Measurements from ENCODE around the gene MYO18A.

The MYO18A gene

DNA sequence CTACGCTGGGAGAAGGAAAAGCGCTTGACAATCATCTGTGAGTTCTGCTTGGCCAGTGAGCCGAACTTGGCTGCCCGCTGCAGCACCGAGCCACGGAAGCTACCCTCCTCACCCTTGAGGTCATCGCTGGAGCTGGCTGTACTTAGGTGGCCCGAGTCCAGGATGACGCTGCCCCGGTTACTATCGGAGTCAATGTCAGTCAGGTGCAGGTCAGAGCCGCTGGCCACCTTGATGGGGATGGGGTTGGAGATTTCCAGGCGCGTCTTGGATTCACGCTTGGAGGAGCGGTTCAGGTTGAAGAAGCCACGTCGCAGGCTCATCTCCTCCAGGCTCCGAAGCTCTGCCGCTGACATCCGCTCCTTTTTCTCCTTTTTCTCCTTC is 13.7 kb downstream of the MYO18A start:
- no peak for DNase-seq

DNA sequence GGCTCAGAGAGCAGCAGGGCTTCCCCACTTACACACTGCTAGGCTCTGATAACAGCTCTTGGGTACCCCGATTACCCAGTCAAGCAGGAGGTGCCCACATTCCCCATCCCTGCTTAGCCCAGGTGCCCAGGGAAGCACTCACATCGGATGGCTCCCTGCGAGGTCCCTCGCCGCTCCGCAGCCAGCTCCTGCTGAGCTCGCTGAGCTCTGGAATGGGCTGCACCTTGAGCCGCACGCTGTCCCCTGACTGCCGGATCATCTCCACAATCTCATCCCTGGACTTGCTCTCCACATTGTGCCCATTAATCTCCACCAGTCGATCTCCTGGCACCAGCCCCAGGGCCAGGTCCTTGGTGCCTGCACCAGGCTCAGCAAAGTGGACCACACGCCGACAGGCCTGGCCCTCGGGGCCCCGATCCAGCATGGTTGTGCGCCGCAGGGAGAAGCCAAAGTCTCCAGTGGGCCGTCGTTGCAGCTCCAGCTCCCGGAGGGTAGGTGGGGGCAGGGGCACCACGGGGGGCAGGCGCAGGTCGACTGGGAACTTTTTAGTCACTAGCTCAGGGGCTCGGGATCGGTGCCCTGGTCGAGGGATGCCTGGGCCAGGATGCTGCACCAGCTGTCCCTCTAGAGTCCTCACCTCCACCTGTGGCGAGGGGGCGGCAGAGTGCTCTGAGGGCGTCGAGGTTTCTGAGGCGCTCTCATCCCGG is 14.2 kb downstream of the MYO18A start:
- DNase-seq = no peak

DNA sequence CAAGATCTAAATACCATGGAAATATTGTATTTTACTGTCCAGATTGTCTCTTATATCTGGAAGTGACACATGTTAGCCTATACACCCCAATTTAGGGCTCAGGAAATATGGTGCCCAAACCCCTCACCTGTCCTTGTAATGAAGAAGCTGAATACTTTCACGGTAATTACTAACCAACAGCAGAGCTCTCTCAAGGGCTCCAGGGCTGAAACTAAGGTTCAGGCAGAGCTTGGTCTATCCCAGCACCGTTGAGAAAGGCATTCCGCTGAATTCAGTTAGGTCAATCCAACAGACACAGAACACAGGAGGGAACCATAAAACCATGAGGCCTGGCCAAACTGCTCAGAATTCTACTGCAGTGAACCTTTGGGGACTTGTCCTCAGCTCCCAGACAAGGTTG is 14.9 kb downstream of the MYO18A start:
- no peak for DNase-seq

DNA sequence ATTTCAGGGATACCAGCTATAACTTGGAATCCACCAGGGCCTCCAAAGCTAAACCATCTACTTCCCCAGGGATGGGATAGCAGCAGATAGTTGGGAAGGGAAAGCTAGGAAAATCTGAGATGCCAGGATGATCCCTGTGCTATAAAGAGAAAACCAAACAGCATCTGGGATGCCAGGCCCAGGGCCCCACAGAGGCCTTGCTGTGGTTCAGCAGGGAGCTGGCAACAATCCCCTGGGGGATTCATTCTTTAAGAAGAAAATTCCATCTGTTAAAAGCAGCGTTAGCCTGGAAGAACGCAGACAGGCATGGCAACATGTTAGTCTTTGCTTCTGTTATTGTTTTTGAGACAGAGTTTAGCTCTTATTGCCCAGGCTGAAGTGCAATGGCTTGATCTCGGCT is 16.6 kb downstream of the MYO18A start:
- DNase-seq = no peak

DNA sequence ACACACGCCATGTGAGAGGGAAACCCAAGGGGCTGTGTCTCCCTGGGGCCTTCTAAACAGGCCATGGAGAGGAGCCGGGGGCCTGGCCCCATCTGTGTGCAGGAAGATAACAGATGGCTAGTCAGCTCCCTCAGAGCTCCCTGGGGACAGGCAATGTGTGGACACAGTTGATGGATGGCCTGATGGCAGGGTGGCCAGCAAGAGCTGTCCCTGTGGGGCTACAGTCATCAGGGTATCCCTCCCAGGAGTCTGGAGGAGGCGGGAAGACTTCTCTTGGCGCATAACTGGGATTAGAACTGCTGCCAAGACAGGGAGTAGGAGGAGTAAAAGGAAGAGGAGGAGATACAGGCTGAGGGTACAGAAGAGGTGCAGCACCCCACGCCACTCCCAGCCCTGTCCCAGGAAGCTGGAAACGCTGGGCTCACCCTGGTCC is 17.3 kb downstream of the MYO18A start:
- DNase-seq = no peak

DNA sequence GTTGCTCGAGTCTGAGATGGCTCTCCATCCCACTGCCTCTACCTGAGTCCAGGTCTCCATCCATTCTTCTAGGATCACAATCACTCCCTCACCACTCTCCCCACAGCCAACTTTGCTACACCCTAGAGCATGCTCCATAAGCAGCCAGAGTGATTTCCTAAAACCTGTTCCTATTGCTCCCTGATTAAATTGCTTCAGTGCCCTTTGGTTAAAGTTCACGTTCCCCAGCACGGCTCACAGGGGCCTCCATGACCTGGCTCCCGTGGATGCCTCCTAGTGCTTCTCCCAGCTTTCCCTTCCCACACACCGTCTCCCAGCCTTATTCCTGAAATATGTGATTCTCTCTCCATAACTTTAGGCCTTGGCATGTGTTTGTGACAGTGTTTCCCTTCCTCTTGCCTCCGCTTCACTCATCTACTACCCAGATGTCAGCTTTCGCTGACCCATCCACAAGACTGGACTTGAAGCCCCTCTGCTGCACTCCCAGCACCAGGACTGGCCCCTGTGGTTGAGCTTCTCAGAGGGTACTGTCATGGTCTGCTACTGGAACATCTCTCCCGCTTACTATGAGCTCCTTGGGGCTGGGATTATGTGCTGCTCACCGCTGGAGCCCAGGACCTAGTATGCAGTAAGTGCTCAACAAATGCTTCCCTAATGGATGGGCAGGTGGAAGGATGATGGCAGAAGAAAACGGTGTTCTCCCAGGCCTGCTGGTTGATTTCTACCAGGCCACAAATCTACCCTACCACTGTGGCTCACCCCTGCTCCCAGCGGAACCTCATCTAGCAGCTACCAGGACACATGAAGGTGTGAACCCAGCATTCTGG is 17.9 kb downstream of the MYO18A start:
- DNase-seq = no peak

DNA sequence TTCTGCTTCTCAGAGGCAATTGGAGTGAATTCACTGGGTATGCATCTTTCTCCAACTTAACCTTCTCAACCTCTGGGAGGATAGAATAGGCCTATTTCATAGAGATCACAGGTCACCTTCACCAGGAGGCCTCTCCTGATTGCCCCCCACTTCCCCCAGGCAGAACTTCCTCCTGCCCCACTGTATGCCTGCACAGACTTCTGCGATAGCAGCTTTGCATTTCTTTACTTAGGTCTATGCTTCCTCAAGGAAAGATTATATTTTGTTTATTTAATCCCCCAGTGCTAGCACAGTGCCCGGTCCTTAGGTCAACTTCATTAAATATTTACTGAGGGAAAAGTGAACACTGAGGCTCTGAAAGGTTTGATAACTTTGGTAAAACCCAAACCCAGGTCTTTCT is 19.9 kb downstream of the MYO18A start:
- DNase-seq = no peak

DNA sequence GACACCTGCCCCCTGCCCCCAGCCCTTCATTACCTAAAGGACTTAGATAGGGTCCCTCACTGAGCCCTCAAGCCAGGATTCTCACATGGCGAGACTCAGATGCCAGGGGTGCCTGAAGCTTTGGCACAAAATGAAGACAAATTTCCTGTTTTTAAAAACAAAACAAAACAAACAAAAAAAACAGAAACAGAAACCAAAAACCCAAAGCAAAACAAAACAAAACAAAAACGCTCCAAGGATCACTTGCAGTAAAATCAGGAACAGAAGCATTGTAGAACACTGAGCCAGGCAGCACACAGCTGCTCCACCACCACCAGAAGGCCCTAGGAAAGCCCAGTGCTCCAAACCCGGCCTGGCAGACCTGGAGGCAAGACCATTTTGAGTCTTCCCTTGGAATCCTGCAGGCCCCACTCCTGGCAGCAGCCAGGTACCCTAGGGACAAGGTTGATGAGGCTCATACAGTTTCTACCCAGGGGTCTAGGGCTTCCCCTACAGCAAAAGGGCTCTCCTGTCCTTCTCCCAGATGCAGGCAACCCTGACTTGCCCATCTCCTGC is 20.8 kb downstream of the MYO18A start:
- no peak for DNase-seq

DNA sequence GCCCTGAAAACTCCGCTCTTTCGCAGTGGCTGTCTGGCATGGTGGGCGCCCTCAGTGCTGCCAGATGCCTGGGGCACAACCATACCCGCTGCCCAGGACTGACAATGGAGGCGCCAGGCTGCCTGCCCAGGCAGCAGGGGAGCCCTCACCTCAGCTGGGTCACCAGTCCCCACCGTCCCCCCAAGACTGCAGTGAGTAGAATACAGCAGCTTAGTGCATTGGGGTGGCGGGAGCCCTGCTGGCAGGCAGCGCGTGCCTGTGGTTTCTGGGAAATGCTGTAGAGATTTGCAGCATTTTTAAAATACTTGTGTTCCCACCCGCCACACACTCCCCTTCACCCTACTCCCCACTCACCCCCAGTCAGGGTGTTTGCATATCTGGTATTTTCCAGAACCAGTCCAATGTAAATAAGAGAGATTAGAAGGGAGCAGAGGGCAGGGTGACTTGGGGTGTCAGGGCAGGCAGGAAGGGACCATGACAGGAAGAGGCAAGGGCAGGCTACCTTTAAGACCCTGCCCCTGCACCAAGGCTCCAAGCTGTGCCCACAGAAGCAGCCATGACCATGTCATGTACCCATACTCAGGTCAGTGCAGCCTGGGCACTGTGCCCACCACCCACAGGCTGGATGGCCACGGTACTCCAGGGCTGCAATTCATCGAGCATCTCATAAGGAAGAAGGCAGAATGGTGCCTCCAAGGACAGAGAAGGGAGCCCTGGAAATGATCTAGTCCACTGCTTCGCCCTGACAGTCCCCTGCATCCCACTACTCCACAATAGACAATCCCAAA is 21.5 kb downstream of the MYO18A start:
- DNase-seq = no peak

DNA sequence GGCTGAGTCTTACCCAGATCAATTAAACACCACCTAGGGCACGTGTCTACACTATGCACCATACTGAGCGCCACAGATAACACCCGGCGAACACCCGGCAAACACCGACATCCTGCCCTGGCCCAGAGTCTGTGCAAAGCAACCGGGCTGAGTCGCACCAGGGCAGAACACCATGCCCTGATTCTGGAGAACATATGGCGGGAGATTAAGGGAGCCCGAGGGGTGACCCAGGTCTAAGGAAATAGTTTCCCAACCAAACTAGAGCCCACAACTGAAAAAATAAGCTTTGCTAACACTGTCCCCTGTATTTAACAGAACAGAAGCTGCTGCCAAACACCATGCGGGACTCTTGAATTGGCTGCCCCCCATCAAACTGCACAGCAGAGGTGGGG is 22.1 kb downstream of the MYO18A start:
- no peak for DNase-seq

DNA sequence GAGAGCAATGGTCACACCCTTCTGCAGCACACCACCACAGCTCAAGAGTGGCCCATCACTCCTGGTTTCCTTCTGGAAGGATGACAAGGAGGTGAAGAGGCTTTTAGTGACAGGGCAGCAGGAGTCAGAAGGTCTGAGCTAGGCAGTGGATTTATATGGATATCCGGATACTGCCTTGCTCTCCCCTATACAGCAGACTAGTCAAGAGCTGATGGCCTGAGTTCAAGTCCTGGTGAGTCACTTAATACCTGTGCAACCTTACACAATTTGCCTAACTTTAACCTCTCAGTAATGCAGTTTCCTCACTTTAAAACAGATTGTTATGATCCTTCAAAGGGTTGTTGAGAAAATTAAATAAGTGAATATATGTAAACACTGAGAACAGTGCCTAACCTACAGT is 22.9 kb downstream of the MYO18A start:
- no peak for DNase-seq

DNA sequence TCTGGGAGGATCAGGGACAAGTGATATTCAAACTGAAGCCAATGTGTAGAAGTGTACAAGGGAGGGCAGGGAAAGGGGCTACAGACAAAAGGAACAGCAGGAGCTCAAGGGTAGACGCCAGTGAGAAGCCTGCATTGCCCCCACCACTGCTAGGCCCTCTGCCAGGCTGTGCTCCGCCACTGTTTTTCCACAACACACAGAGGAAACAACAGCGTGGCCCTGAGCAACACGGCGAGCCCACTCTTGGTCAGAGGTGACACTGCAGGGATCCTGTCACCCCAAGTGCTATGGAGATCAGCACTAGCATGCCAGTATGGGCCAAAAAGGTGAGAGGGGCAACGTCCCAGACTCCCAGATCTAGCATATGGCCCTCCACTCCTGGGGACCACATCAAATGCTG is 23.4 kb downstream of the MYO18A start:
- DNase-seq = no peak

DNA sequence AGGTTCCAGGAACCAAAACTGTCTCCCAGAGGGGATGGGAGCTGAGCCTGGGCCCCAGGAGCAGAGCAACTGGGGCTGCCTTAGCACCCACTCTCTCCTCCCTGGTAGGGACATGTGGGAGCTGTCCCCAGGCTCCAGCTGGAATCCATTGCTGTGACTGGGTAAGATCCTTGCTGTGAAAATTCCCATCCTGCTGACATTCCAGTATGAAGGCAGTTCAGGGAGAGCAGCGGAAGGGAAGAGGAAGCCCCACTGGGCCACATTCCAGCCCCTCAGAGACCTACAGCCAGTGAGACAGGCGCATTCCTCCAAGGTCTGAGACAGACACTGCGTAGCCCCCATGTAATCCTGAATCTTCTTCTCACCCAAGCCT is 24.2 kb downstream of the MYO18A start:
- no peak for DNase-seq

DNA sequence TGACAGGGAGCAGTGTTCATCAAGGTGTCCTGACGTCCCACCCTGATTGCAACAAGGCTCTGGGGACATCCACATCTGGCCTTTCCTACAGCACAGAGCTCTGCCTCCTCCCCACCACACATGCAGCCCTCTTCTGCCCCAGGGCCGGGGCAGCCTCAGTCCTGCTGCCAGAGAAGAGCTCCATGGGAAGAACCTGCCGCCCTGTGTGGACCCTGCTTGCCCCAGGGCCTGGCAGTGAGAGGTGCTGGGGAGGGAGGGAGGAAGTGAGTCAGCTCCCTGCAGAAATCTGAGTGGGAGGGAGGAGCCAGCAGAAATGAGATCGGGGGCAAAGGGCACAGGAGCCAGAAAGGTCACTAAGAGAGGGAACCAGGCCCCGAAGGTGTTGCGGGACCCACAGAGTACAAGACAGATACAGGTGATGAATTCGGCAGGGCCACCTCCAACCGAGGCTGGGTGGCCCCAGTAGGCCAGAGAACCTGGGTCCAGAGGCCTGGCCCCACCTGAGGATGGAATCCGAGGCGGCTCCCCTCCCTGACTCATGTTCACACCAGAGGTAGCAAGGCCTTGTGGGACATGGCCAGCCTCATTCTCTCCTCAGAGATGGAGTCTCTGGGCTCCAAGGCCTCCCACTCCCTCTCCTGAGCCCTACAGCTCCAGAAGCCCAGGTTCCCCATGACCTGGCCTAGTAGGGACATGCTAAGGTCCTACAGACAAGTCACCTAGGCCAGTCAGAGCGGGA is 24.8 kb downstream of the MYO18A start:
- no peak for DNase-seq

DNA sequence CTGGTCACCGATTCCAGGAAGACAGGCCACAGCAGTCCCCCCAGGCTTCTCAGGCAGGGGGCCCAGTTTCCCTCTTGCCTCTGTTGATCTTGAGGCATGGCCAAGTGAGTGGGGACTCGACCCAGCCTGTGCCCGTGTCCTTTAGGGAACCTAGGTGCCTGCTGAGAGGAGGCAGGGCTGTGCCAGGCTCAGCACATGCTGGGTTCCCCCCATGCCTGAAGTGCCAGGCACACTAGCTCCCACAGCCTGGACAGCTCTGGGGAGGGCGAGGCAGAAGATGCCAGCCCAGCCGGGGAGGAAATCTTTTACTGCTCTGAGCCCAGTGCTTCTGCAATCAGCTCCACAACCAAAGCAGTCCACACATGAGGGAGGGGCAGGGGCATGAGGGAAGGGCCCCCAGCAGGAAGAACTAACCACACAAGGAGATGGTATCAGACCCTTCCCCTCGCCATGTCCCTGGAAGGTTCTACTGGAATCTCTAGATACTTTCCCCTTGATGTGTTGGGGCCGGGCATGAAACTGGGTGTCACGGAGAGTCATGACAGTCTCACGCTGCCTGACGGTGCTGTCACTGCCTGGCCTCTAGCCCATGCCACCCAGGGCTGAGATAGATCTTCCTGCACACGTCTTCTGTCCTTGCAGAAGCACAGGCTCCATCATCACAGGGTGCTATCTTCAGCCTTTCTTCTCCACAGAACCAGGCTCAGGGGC is 25.5 kb downstream of the MYO18A start:
- no peak for DNase-seq

DNA sequence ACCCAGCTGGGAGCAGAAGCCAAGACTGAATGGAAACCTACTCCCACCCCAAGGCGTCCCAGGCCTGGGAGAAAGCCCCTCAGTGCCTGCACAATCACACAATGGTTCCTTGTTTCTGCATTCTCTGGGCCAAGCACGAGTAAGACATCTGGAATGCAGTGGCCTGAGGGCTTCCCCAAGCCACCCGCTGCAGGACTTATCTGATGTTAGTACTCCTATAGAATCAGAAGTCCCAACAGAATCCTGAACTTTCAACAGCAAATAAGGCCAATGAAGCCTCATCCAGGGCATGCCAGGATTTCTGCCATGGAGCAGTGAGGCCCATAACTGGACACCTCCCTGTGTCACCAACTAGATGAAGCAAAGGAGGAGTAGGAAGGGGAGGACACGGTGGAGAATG is 28.6 kb downstream of the MYO18A start:
- DNase-seq = no peak

DNA sequence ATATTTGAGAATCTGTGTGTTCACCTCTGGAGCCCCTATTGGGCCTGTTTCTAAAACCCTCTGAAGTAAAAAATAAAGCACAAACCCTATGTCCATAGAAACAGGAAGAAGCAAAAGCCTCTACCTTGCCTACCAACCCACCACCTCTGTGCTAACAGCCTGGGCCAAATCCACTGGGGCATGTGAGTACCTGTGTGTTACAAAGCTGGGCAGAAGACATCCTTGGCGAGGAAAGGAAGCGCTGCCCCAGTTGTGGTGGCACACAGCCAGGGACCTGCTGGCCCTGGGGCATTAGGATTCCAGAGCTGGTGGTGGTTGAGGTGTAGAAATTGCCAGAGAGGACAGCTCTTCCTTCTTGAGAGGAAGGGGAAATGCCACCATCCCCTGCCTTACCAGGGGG is 30.0 kb downstream of the MYO18A start:
- DNase-seq = no peak

DNA sequence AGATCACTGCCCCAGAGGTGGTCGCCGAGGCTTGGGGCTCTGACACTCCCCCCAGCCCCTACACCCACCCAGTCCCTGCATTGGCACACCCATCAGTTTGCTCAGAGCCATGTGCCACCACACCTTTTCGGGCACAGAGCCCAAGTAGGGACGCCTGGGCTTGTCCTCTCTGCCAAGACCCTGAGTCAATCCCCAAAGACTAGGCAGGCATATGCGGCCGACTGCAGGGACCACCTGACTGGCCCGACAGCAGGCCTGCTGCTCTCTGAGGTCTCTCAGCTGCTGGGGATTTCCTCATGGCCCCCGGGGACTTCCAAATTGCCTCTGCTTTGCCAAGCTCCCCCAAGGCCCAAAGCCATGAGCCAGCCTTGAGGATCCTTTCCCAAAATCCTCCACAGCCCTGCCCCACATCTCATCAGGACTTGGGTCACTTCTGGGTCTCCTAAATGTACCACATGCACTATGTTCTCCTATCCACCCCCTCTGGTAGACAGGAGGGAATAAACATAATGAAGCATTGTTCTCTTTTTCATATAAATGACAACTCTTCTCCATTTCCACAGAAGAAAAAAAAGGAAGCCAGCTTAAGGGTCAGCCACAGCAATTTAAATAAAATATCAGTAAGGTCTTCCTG is 30.6 kb downstream of the MYO18A start:
- DNase-seq = peak; percentile 69

DNA sequence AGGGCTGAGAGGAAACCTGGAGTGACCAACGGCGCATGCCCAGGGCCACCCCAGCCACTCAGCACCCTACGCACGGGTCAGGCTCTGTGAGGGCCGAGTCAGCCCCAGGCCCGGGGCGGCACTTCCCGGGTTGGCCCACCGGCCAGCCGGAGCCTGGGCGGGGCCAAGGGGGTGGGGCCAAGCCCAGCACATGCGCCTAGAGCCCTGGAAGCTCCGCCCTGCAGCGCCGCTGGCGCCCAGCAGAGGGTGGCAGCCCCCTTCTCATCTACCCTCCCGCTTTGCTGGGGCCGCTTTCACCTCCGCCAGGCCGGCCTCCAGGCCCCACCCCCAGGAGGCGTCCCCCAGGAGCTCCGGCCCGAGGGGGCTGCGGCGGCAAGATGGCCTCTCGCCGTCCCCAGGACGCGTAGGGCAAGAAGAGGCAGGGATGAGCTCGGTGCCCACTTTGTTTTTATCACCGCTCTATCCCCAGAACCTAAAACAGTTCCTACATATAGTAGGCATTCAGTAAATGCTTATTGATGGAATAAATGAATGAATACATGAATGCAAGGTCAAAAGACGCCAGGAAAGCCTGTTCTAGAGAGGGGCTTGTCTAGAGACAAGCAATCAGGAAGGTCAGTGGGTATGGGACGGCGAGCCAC is 31.3 kb downstream of the MYO18A start:
- peak; percentile 92 for DNase-seq

DNA sequence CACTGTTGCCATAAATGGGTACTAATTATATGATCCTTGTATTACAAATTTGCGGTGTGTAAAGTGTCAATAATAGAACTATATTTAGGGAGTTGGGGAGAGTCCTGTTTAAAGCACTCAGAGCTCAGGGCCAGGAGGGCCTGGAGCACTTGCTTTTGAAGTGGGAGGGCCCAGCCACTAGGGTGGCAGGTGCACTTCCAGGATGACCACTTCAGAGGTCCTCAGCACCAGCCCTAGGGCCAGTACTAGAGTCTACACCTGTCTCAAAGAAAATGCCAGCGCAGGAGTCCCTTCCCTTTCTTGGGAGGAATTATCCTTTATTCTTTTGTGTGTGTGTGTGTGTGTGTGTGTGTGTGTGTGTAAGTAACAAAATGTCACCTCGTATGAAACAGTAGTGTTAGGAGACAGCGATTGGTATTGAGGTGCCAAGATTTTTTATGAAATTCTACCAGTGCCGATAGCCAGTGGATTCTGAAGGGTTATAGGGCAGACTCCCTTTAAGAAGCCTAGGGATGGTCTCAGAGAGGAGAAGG is 31.9 kb downstream of the MYO18A start:
- no peak for DNase-seq

DNA sequence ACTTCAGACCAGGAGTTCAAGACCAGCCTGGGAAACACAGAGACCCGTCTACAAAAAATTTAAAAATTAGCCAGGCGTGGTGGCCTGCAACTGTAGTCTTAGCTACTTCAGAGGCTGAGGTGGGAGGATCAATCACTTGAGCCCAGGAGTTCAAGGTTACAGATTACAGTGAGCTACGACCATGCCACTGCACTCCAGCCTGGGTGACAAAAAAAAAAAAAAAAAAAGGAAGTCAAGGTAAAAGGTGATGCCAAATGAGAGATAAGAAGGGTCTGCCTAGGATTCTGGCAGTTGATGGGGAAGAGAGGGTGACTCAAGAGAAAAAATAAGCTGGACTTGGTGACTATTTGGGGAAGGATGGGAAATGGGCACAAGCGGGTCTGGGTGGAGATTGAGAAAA is 32.5 kb downstream of the MYO18A start:
- DNase-seq = no peak

All from NCI-H1105 (cell line).